ENCODE data around the gene SLC35E1.
A peak's percentile ranks its signal among the peaks of the same experiment; 100 is the strongest.

SLC35E1 gene

GRCh38 chr19:16594131-16594586, 21.9 kb upstream of the SLC35E1 start:
- TF ChIP-seq CTCF (IDR thresholded peaks at IDR 0.05; ENCODE audit: low read depth, low read length, poor library complexity, severe bottlenecking) = no peak
- no peak for TF ChIP-seq EZH2phosphoT487 (IDR thresholded peaks at IDR 0.05; ENCODE audit: borderline replicate concordance, low read length)
- no peaks in the 10 kb centered on the region for H3K27me3 ChIP-seq (ENCODE audit: control insufficient read depth, low read length)
- peaks cover 99% of the 10 kb centered on the region for H3K79me2 ChIP-seq (ENCODE audit: control insufficient read depth, low read length)
- no peaks in the 10 kb centered on the region for H3K9me3 ChIP-seq (ENCODE audit: control insufficient read depth, insufficient read depth, low read length)
- H3F3A ChIP-seq (ENCODE audit: control insufficient read depth, insufficient read depth) = peaks cover 10% of the 10 kb centered on the region
- peaks cover 22% of the 10 kb centered on the region for H3K36me3 ChIP-seq (ENCODE audit: control insufficient read depth, low read length)
- H3K4me3 ChIP-seq (ENCODE audit: low read length) = peak overlapping the region; percentile 50
- H3K27ac ChIP-seq (ENCODE audit: low read depth, low read length) = peak overlapping the region; percentile 18
- peaks cover 80% of the 10 kb centered on the region for H3K4me1 ChIP-seq (ENCODE audit: control insufficient read depth, low read length)
- no peaks in the 10 kb centered on the region for H3K9me2 ChIP-seq (replicated peaks; ENCODE audit: control insufficient read depth, low read length)
- peaks cover 55% of the 10 kb centered on the region for H4K20me1 ChIP-seq (ENCODE audit: control insufficient read depth, insufficient read depth, low read depth, low read length)
- H3K4me2 ChIP-seq (ENCODE audit: low read length) = peak overlapping the region; percentile 75

- H3F3A ChIP-seq (ENCODE audit: control insufficient read depth, insufficient read depth) = peaks cover 15% of the 10 kb centered on the region
- peak overlapping the region; percentile 75 for H3K4me2 ChIP-seq (ENCODE audit: low read length)
- no peak for TF ChIP-seq EZH2phosphoT487 (IDR thresholded peaks at IDR 0.05; ENCODE audit: borderline replicate concordance, low read length)
- TF ChIP-seq CTCF (IDR thresholded peaks at IDR 0.05; ENCODE audit: low read depth, low read length, poor library complexity, severe bottlenecking) = no peak
- peak overlapping the region; percentile 18; the same call in 1 of the 2 replicates for H3K27ac ChIP-seq (ENCODE audit: low read depth, low read length)
- H3K36me3 ChIP-seq (ENCODE audit: control insufficient read depth, low read length) = peaks cover 19% of the 10 kb centered on the region
- no peaks in the 10 kb centered on the region for H3K9me3 ChIP-seq (ENCODE audit: control insufficient read depth, insufficient read depth, low read length)
- H3K9me2 ChIP-seq (replicated peaks; ENCODE audit: control insufficient read depth, low read length) = no peaks in the 10 kb centered on the region
- H3K79me2 ChIP-seq (ENCODE audit: control insufficient read depth, low read length) = peaks cover 98% of the 10 kb centered on the region
- peaks cover 53% of the 10 kb centered on the region for H4K20me1 ChIP-seq (ENCODE audit: control insufficient read depth, insufficient read depth, low read depth, low read length)
- peaks cover 90% of the 10 kb centered on the region for H3K4me1 ChIP-seq (ENCODE audit: control insufficient read depth, low read length)
- H3K4me3 ChIP-seq (ENCODE audit: low read length) = peak overlapping the region; percentile 50
- no peaks in the 10 kb centered on the region for H3K27me3 ChIP-seq (ENCODE audit: control insufficient read depth, low read length)
These were observed 21.0 kb upstream of the SLC35E1 start for GRCh38 chr19:16593181-16593580.

- Histone ChIP-seq H3K27ac (ENCODE audit: low read depth, low read length) (peak overlapping the region; percentile 49), H3K9me2 (replicated peaks; ENCODE audit: control insufficient read depth, low read length) (no peaks in the 10 kb centered on the region), H4K20me1 (ENCODE audit: control insufficient read depth, insufficient read depth, low read depth, low read length) (peaks cover 53% of the 10 kb centered on the region), H3K4me2 (ENCODE audit: low read length) (peak overlapping the region; percentile 75), H3K27me3 (ENCODE audit: control insufficient read depth, low read length) (no peaks in the 10 kb centered on the region), H3F3A (ENCODE audit: control insufficient read depth, insufficient read depth) (peaks cover 26% of the 10 kb centered on the region), H3K4me1 (ENCODE audit: control insufficient read depth, low read length) (peaks cover 99% of the 10 kb centered on the region), H3K4me3 (ENCODE audit: low read length) (peak overlapping the region; percentile 28), H3K9me3 (ENCODE audit: control insufficient read depth, insufficient read depth, low read length) (no peaks in the 10 kb centered on the region), H3K36me3 (ENCODE audit: control insufficient read depth, low read length) (peaks cover 25% of the 10 kb centered on the region), H3K79me2 (ENCODE audit: control insufficient read depth, low read length) (peaks cover 96% of the 10 kb centered on the region)
- TF ChIP-seq CTCF (IDR thresholded peaks at IDR 0.05; ENCODE audit: low read depth, low read length, poor library complexity, severe bottlenecking) (no peak), EZH2phosphoT487 (IDR thresholded peaks at IDR 0.05; ENCODE audit: borderline replicate concordance, low read length) (no peak)
These were observed 19.8 kb upstream of the SLC35E1 start for GRCh38 chr19:16591803-16592556.
